ENCODE data around the gene CCL11.

The CCL11 gene

DNA sequence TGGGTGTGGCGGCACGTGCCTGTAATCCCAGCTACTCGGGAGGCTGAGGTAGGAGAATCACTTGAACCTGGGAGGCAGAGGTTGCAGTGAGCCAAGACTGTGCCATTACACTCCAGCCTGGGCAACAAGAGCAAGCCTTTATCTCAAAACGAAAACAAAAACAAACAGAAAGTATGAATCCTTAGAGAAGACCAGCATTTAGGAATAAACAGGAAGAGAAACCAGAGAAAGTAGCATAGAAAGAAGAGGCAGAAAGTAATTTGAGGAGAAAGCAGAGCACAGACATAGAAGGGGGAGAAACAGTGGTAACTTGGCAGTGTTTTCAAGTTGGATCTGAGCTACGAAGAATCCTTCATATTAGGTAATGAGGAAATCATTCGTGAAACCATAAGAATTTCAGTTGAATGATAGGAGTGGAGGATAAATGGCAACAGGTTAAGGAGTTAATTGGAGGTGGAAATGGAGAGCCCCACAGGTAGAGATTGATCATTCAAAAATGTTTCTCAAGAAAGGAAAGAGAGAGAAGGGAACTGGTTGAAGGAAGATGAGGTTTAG is 40.1 kb upstream of the CCL11 start:
- Histone ChIP-seq H3K27me3 (replicated peaks; ENCODE audit: insufficient read depth, low read length) (no peaks in the 10 kb centered on the region), H3K79me2 (ENCODE audit: low read length) (no peaks in the 10 kb centered on the region), H4K20me1 (ENCODE audit: insufficient read depth, low read length) (no peaks in the 10 kb centered on the region), H3K4me1 (ENCODE audit: low read length) (0 out of 2 replicates have a peak, but pooled peaks cover 3% of the 10 kb centered on the region), H3K4me3 (ENCODE audit: low read length) (no peak overlapping the region), H2AFZ (ENCODE audit: low read length) (no peak overlapping the region), H3K9ac (ENCODE audit: low read length) (no peak overlapping the region), H3K36me3 (replicated peaks; ENCODE audit: insufficient read depth, low read length) (no peaks in the 10 kb centered on the region), H3K27ac (ENCODE audit: low read length) (no peak overlapping the region), H3K9me3 (replicated peaks; ENCODE audit: insufficient read depth, low read length) (no peaks in the 10 kb centered on the region), H3K4me2 (ENCODE audit: low read depth, low read length) (no peak overlapping the region), H3K9me2 (replicated peaks; ENCODE audit: insufficient read depth, low read length) (no peaks in the 10 kb centered on the region), H3F3A (ENCODE audit: insufficient read depth, low read length) (no peaks in the 10 kb centered on the region)
- no peak for DNase-seq
- TF ChIP-seq EZH2 (optimal IDR thresholded peaks at IDR 0.05; ENCODE audit: low read depth, low read length) (no peak), EZH2phosphoT487 (IDR thresholded peaks at IDR 0.05; ENCODE audit: low read length) (no peak)
- TF ChIP-seq, protein P1, sequence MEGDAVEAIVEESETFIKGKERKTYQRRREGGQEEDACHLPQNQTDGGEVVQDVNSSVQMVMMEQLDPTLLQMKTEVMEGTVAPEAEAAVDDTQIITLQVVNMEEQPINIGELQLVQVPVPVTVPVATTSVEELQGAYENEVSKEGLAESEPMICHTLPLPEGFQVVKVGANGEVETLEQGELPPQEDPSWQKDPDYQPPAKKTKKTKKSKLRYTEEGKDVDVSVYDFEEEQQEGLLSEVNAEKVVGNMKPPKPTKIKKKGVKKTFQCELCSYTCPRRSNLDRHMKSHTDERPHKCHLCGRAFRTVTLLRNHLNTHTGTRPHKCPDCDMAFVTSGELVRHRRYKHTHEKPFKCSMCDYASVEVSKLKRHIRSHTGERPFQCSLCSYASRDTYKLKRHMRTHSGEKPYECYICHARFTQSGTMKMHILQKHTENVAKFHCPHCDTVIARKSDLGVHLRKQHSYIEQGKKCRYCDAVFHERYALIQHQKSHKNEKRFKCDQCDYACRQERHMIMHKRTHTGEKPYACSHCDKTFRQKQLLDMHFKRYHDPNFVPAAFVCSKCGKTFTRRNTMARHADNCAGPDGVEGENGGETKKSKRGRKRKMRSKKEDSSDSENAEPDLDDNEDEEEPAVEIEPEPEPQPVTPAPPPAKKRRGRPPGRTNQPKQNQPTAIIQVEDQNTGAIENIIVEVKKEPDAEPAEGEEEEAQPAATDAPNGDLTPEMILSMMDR (IDR thresholded peaks at IDR 0.05; ENCODE audit: low read length), result no peak

DNA sequence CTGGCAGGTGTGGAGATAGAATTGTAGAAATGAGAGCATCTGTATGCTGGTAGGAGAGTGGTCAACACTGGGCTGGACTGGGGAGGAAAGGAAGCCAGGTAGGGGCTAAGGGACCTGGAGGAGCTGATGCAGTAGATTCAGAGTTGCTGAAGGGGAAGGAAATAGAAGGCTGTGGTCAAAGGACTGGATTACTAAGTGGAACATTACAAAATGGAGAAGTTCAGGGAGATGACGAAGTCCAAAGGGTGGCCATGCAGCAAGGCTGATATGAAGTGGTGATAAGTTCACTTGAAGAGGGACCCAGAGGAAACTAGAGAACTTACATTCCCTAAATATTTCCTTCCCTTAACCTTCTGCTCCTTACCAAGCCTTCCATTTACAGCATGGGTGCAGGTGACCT is 39.1 kb upstream of the CCL11 start:
- Histone ChIP-seq H3K36me3 (replicated peaks; ENCODE audit: insufficient read depth, low read length) (no peaks in the 10 kb centered on the region), H2AFZ (ENCODE audit: low read length) (no peak overlapping the region), H3K9me2 (replicated peaks; ENCODE audit: insufficient read depth, low read length) (no peaks in the 10 kb centered on the region), H3K9ac (ENCODE audit: low read length) (no peak overlapping the region), H3K79me2 (ENCODE audit: low read length) (no peaks in the 10 kb centered on the region), H3K27ac (ENCODE audit: low read length) (no peak overlapping the region), H3K4me2 (ENCODE audit: low read depth, low read length) (no peak overlapping the region), H3K9me3 (replicated peaks; ENCODE audit: insufficient read depth, low read length) (no peaks in the 10 kb centered on the region), H3K4me3 (ENCODE audit: low read length) (no peak overlapping the region), H3F3A (ENCODE audit: insufficient read depth, low read length) (no peaks in the 10 kb centered on the region), H3K4me1 (ENCODE audit: low read length) (0 out of 2 replicates have a peak, but pooled peaks cover 3% of the 10 kb centered on the region), H4K20me1 (ENCODE audit: insufficient read depth, low read length) (no peaks in the 10 kb centered on the region), H3K27me3 (replicated peaks; ENCODE audit: insufficient read depth, low read length) (no peaks in the 10 kb centered on the region)
- TF ChIP-seq EZH2phosphoT487 (IDR thresholded peaks at IDR 0.05; ENCODE audit: low read length), result no peak
- TF ChIP-seq, protein P1 (IDR thresholded peaks at IDR 0.05; ENCODE audit: low read length), result no peak
- no peak for DNase-seq

DNA sequence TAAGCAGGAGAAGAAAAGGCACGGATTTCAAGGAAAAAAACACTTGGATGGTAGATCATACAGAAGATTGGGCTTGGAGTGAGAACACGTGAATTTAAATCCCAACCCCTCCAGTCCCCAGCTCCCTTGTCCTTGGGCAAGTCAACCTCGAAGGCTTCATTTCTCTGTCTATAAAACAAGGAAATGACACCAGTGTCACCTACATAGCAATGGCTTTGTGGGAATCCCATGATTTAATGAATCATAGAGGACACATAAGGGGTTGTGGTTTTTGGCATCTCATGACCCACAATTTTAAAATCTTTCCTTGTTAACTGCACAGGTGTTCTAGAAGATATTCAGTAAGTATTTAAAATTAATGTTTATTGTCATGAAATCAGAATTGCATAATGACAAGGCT is 38.7 kb upstream of the CCL11 start:
- Histone ChIP-seq H4K20me1 (ENCODE audit: insufficient read depth, low read length) (no peaks in the 10 kb centered on the region), H3K27me3 (replicated peaks; ENCODE audit: insufficient read depth, low read length) (no peaks in the 10 kb centered on the region), H3F3A (ENCODE audit: insufficient read depth, low read length) (no peaks in the 10 kb centered on the region), H3K4me1 (ENCODE audit: low read length) (0 out of 2 replicates have a peak, but pooled peaks cover 6% of the 10 kb centered on the region), H3K9me3 (replicated peaks; ENCODE audit: insufficient read depth, low read length) (no peaks in the 10 kb centered on the region), H3K36me3 (replicated peaks; ENCODE audit: insufficient read depth, low read length) (no peaks in the 10 kb centered on the region), H3K9me2 (replicated peaks; ENCODE audit: insufficient read depth, low read length) (no peaks in the 10 kb centered on the region), H3K9ac (ENCODE audit: low read length) (no peak overlapping the region), H2AFZ (ENCODE audit: low read length) (no peak overlapping the region), H3K27ac (ENCODE audit: low read length) (no peak overlapping the region), H3K79me2 (ENCODE audit: low read length) (no peaks in the 10 kb centered on the region), H3K4me3 (ENCODE audit: low read length) (no peak overlapping the region), H3K4me2 (ENCODE audit: low read depth, low read length) (no peak overlapping the region)
- DNase-seq, result no peak
- TF ChIP-seq, protein P1 (IDR thresholded peaks at IDR 0.05; ENCODE audit: low read length), result no peak
- TF ChIP-seq EZH2phosphoT487 (IDR thresholded peaks at IDR 0.05; ENCODE audit: low read length) (no peak), EZH2 (optimal IDR thresholded peaks at IDR 0.05; ENCODE audit: low read depth, low read length) (no peak)

All from MM.1S (cell line).